Peyer's patch (tissue), 4 donors: ENCODE data around the gene PCBP3.

Experiments
- POLR2A ChIP-seq, 2 donors: fragments of 450-650 bp; IDR thresholded peaks; one replicate each; pipeline ENCODE4 v1.5.1; 2017; ENCODE audit warnings: antibody characterized with exemption in 2 of 2, mild to moderate bottlenecking in 2 of 2, moderate library complexity in 2 of 2
- TF ChIP-seq, protein P1 (sequence below), 6 experiments: fragments of 450-650 bp in 4 of 6; fragments of 200-600 bp in 2 of 6; sonication (generic) in 1 of 6; IDR thresholded peaks; one replicate each; pipeline ENCODE4 v1.5.1; 2017 to 2019; ENCODE audit warnings: antibody characterized with exemption in 6 of 6, mild to moderate bottlenecking in 3 of 6, moderate library complexity in 1 of 6

DNA sequence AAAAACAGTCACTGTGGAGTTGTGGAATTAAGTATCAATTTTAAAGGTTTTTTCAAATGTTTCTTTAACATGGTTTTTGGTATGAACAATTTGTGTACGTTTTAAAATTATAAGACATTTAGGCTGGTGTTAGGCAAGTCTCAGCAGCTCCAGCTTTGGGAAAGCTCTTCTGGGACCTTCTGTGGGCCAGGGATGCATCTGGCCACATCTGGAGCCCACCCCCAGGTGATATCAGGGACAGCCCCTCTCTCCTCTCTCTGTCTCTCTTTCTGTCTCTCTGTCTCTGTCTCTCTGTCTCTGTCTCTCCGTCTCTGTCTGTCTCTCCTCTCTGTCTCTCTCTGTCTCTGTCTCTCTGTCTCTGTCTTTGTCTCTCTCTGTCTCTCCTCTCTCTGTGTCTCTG, 336.7 kb downstream of the PCBP3 start:
- TF ChIP-seq POLR2A (IDR thresholded peaks at IDR 0.05): no peak
- TF ChIP-seq, protein P1, sequence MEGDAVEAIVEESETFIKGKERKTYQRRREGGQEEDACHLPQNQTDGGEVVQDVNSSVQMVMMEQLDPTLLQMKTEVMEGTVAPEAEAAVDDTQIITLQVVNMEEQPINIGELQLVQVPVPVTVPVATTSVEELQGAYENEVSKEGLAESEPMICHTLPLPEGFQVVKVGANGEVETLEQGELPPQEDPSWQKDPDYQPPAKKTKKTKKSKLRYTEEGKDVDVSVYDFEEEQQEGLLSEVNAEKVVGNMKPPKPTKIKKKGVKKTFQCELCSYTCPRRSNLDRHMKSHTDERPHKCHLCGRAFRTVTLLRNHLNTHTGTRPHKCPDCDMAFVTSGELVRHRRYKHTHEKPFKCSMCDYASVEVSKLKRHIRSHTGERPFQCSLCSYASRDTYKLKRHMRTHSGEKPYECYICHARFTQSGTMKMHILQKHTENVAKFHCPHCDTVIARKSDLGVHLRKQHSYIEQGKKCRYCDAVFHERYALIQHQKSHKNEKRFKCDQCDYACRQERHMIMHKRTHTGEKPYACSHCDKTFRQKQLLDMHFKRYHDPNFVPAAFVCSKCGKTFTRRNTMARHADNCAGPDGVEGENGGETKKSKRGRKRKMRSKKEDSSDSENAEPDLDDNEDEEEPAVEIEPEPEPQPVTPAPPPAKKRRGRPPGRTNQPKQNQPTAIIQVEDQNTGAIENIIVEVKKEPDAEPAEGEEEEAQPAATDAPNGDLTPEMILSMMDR (IDR thresholded peaks at IDR 0.05): no peak
